Epithelial cell of proximal tubule (primary cell): ENCODE data around the gene USP11. TPM values are rescaled to one million over a fixed set of nuclear protein-coding genes. Genes with fewer than 3 reads are reported as not detected.

Experiments
- DNase-seq: peaks from one replicate; pipeline ENCODE4 v3.0.0-alpha.2; 2011; ENCODE audit warnings: low read depth
- H3K4me3 ChIP-seq: 2 replicates; pipeline ENCODE4 v1.5.1; 2011; ENCODE audit warnings: low read depth, mild to moderate bottlenecking, low read length
- CTCF ChIP-seq: conservative IDR thresholded peaks from 2 replicates; pipeline ENCODE4 v1.5.1; 2012; ENCODE audit warnings: low read depth, mild to moderate bottlenecking, low read length
- total RNA-seq: library from RNA; depleted of rRNA; stranded (reverse); fragments of >200 nt; gene quantifications from 2 replicates; pipeline ENCODE4 v1.2.3, GENCODE V29; 2015

USP11 gene
- total RNA-seq, 1 donor from 2014 or later: 24.7 TPM

GRCh38 chrX:47202316-47202715 is 30.5 kb upstream of the USP11 start:
- no peak for DNase-seq
- no peak overlapping the region for H3K4me3 ChIP-seq
- TF ChIP-seq CTCF: no peak

GRCh38 chrX:47202877-47203276 is 29.9 kb upstream of the USP11 start:
- no peak for TF ChIP-seq CTCF
- H3K4me3 ChIP-seq: no peak overlapping the region
- DNase-seq: no peak

- DNase-seq: no peak
- no peak for TF ChIP-seq CTCF
Measured at GRCh38 chrX:47204970-47205369, 27.8 kb upstream of the USP11 start.

GRCh38 chrX:47206316-47206715 is 26.5 kb upstream of the USP11 start:
- no peak overlapping the region for H3K4me3 ChIP-seq
- no peak for DNase-seq
- TF ChIP-seq CTCF: no peak

More at GRCh38 chrX:47204970-47205369, 27.8 kb upstream of the USP11 start:
- no peak overlapping the region for H3K4me3 ChIP-seq

GRCh38 chrX:47208108-47208507 is 24.7 kb upstream of the USP11 start:
- no peak for DNase-seq
- no peak for TF ChIP-seq CTCF
- H3K4me3 ChIP-seq: no peak overlapping the region

- TF ChIP-seq CTCF: no peak
Measured at GRCh38 chrX:47209508-47210238, 23.1 kb upstream of the USP11 start.

More at GRCh38 chrX:47209508-47210238, 23.1 kb upstream of the USP11 start:
- no peak overlapping the region for H3K4me3 ChIP-seq
- DNase-seq: no peak
